ENCODE data around the gene CRYAB.

- TF ChIP-seq FOXK2 (IDR thresholded peaks at IDR 0.05) (no peak), SUZ12 (IDR thresholded peaks at IDR 0.05) (no peak), SP1 (IDR thresholded peaks at IDR 0.05) (no peak), BHLHE40 (IDR thresholded peaks at IDR 0.05; ENCODE audit: borderline replicate concordance) (no peak), NFRKB (IDR thresholded peaks at IDR 0.05) (no peak), HDGF (IDR thresholded peaks at IDR 0.05; ENCODE audit: borderline replicate concordance) (no peak)
These were observed 32.6 kb upstream of the CRYAB start for GRCh38 chr11:111944139-111944538.

All from HEK293T (cell line).